H1 (cell line): ENCODE measurements around the gene C2orf78. TPM values are rescaled to one million over a fixed set of nuclear protein-coding genes. Genes with fewer than 3 reads are reported as not detected.
A peak's percentile ranks its signal among the peaks of the same experiment; 100 is the strongest.

Experiments used
- CHD7 ChIP-seq: fragments of 300-600 bp; sonication (generic); IDR thresholded peaks from 2 replicates; pipeline ENCODE4 v1.7.1; 2012; ENCODE audit warnings: low read length, moderate library complexity, mild to moderate bottlenecking, inconsistent platforms; ENCODE audit not compliant: insufficient replicate concordance
- EP300 ChIP-seq, 2 experiments: IDR thresholded peaks; 1 replicate in 1 of 2; 2 replicates in 1 of 2; pipeline ENCODE4 v1.6.1; 2011 to 2012; ENCODE audit warnings: low read depth in 2 of 2, low read length in 2 of 2, mild to moderate bottlenecking in 2 of 2, borderline replicate concordance in 1 of 2, inconsistent platforms in 1 of 2, moderate library complexity in 1 of 2
- HDAC6 ChIP-seq: IDR thresholded peaks from one replicate; pipeline ENCODE4 v1.7.1; 2012; ENCODE audit warnings: low read depth, mild to moderate bottlenecking, inconsistent platforms, low read length, moderate library complexity
- POLR2A ChIP-seq, 2 experiments: IDR thresholded peaks; 1 replicate in 1 of 2; 2 replicates in 1 of 2; pipeline ENCODE4 v1.6.1; 2011; ENCODE audit warnings: low read depth in 2 of 2, low read length in 2 of 2, mild to moderate bottlenecking in 2 of 2; ENCODE audit errors: control extremely low read depth in 1 of 2
- POLR2AphosphoS5 ChIP-seq: IDR thresholded peaks from 2 replicates; pipeline ENCODE4 v1.6.1; 2011; ENCODE audit warnings: low read depth, low read length
- SAP30 ChIP-seq: fragments of 300-600 bp; sonication (generic); IDR thresholded peaks from 2 replicates; pipeline ENCODE4 v1.7.1; 2012; ENCODE audit warnings: low read length, moderate library complexity, mild to moderate bottlenecking, inconsistent platforms; ENCODE audit not compliant: insufficient read depth, insufficient replicate concordance
- SRF ChIP-seq: IDR thresholded peaks from 2 replicates; pipeline ENCODE4 v1.6.1; 2011; ENCODE audit warnings: mild to moderate bottlenecking, low read depth, low read length, moderate library complexity
- SUZ12 ChIP-seq: fragments of 200-600 bp; sonication (generic); IDR thresholded peaks from 2 replicates; pipeline ENCODE4 v1.6.1; 2012; ENCODE audit warnings: mild to moderate bottlenecking, inconsistent platforms, low read length, moderate library complexity, mixed read lengths
- TCF12 ChIP-seq: IDR thresholded peaks from 2 replicates; pipeline ENCODE4 v1.6.1; 2011; ENCODE audit warnings: low read depth, mild to moderate bottlenecking, low read length
- polyA plus RNA-seq, 7 experiments: library from polyadenylated mRNA; depleted of rRNA in 3 of 7; stranded (reverse) in 5 of 7; unstranded in 2 of 7; fragments of >200 nt in 5 of 7; fragments of 200-250 nt in 2 of 7; gene quantifications; 1 replicate in 5 of 7; 2 replicates in 1 of 7; 4 replicates in 1 of 7; pipeline versions ENCODE4 v1.2.1 to v1.2.3, GENCODE V29; 2011 to 2013; ENCODE audit warnings: missing spikeins in 2 of 7, mixed read lengths in 2 of 7
- total RNA-seq: library from RNA; stranded (reverse); fragmentation: NEBNext Ultra II Directional; extraction: Animal tissue kit (Norgen Biotek cat#: 25700); gene quantifications from 2 replicates; pipeline ENCODE4 v1.2.1, GENCODE V29; 2021
- TF ChIP-seq, protein P1 (sequence below): IDR thresholded peaks from 2 replicates; pipeline ENCODE4 v1.6.1; 2012; ENCODE audit warnings: inconsistent platforms

Gene C2orf78
- total and polyA plus RNA-seq, 2 of the 8 experiments (the other 6 are each of a cell fraction or from before 2014, with no cell fraction given): 0.39 to 0.89 TPM

- TF ChIP-seq CHD7 (no peak), EP300 (IDR thresholded peaks at IDR 0.05; ENCODE audit: borderline replicate concordance in 1 of 2, low read depth in 2 of 2, low read length in 2 of 2) (no peak), TCF12 (no peak), SAP30 (no peak), SUZ12 (no peak), HDAC6 (no peak), POLR2A (IDR thresholded peaks at IDR 0.05; ENCODE audit: control extremely low read depth in 1 of 2, low read depth in 2 of 2, low read length in 2 of 2) (peak; percentile 84 to 88), SRF (no peak), POLR2AphosphoS5 (peak; percentile 83)
- TF ChIP-seq, protein P1, sequence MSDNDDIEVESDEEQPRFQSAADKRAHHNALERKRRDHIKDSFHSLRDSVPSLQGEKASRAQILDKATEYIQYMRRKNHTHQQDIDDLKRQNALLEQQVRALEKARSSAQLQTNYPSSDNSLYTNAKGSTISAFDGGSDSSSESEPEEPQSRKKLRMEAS: peak; percentile 85
Observed at GRCh38 chr2:73828818-73829570, 45.0 kb downstream of the C2orf78 start, which contains the start of gene STAMBP (continued).
